ENCODE measurements around the gene RETN. TPM values are rescaled to one million over a fixed set of nuclear protein-coding genes. Genes with fewer than 3 reads are reported as not detected.

RETN gene
- total RNA-seq, 1 donor from 2014 or later, result not detected

DNA sequence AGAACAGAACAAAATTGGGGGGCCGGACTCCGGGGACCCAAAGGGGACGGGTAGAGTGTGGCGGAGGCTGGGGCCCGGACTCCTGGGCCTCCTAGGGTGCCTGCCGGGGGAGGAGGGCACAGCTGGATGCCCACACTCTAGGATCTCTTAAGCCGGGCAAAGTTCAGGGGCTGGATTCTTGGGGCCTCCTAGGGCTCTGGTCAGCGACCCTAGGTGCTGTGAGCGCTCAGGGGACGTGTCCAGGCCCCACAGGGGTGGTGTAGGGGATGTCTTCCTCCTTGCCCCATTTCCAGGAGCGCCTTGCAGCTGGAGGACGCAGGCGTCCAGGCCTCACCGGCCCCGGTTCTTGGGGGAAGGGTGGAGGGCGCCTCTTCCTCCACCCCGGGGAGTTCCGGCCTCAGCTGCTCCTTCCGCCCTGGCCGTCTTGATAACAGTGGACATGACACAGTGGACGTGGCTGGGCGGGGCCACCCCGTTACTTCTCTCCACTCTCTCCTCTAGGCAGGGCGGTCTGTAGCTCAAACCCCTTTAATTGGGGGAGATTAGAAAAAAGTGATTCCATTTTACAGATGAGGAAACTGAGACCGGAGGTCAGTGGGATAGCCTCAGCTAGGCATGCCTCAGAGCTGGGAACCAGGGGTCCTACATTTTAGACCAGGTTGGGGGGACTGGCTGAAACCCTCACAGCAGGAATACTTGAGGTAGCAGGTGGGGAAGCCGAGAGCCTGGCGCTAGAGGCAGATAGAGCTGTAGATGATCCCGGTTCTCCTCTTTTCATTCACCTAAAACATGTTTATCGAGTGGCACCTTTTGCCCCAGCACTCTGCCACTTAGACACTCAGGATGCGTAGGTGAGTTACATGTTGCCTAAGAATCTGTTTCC, 31.2 kb upstream of the RETN start:
- no peak overlapping the region for H3K27ac Mint-ChIP-seq (ENCODE audit: unreplicated experiment)
- no peak overlapping the region for H3K4me3 Mint-ChIP-seq (ENCODE audit: unreplicated experiment)
- H3K9me3 Mint-ChIP-seq (ENCODE audit: unreplicated experiment), result peaks cover 15% of the 10 kb centered on the region
- peaks cover 15% of the 10 kb centered on the region for H3K4me1 Mint-ChIP-seq (ENCODE audit: low read depth, unreplicated experiment)
- no peak for DNase-seq
- H3K27me3 Mint-ChIP-seq (ENCODE audit: unreplicated experiment), result peaks cover 19% of the 10 kb centered on the region
- TF ChIP-seq, protein P1, sequence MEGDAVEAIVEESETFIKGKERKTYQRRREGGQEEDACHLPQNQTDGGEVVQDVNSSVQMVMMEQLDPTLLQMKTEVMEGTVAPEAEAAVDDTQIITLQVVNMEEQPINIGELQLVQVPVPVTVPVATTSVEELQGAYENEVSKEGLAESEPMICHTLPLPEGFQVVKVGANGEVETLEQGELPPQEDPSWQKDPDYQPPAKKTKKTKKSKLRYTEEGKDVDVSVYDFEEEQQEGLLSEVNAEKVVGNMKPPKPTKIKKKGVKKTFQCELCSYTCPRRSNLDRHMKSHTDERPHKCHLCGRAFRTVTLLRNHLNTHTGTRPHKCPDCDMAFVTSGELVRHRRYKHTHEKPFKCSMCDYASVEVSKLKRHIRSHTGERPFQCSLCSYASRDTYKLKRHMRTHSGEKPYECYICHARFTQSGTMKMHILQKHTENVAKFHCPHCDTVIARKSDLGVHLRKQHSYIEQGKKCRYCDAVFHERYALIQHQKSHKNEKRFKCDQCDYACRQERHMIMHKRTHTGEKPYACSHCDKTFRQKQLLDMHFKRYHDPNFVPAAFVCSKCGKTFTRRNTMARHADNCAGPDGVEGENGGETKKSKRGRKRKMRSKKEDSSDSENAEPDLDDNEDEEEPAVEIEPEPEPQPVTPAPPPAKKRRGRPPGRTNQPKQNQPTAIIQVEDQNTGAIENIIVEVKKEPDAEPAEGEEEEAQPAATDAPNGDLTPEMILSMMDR (IDR thresholded peaks at IDR 0.05; ENCODE audit: partially characterized antibody, unreplicated experiment), result no peak
- H3K36me3 Mint-ChIP-seq (ENCODE audit: unreplicated experiment), result no peaks in the 10 kb centered on the region

DNA sequence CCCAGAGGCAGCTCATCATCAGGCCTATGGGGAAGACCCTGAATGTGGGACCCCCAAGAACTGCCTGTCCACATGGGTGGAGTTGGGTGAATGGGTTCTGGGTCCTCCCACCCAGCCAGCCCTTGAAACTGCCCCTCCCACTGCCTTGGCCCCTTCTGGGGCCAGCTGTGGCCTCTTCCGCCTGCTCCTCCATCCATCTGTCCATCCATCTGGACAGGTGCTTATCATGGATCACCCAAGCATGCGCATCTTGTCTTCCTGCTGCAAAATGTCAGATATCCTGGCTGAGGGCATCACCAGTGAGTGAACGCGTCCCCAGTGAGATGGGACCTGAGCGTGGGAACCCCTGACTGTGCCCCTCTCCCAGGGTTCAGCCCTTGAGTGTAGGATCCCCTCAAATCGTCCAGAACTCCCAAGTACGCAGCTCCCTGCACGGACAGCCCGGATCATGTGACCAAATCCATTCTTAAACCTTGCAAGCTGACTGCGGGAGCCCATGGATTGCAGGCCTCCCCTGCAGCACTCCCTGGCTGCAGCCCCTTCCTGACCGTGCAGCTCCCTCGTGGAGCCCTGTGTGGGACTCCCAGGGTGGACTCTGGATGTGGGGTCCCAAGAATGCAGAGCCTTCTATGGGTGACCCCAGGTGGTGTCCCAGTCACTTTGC, 29.9 kb upstream of the RETN start:
- peak overlapping the region; percentile 95 for H3K27ac Mint-ChIP-seq (ENCODE audit: unreplicated experiment)
- H3K9me3 Mint-ChIP-seq (ENCODE audit: unreplicated experiment), result peaks cover 15% of the 10 kb centered on the region
- no peaks in the 10 kb centered on the region for H3K36me3 Mint-ChIP-seq (ENCODE audit: unreplicated experiment)
- TF ChIP-seq, protein P1 (IDR thresholded peaks at IDR 0.05; ENCODE audit: partially characterized antibody, unreplicated experiment), result no peak
- H3K4me1 Mint-ChIP-seq (ENCODE audit: low read depth, unreplicated experiment), result peaks cover 15% of the 10 kb centered on the region
- no peak for DNase-seq
- H3K27me3 Mint-ChIP-seq (ENCODE audit: unreplicated experiment), result peaks cover 18% of the 10 kb centered on the region
- H3K4me3 Mint-ChIP-seq (ENCODE audit: unreplicated experiment), result peak overlapping the region; percentile 74

DNA sequence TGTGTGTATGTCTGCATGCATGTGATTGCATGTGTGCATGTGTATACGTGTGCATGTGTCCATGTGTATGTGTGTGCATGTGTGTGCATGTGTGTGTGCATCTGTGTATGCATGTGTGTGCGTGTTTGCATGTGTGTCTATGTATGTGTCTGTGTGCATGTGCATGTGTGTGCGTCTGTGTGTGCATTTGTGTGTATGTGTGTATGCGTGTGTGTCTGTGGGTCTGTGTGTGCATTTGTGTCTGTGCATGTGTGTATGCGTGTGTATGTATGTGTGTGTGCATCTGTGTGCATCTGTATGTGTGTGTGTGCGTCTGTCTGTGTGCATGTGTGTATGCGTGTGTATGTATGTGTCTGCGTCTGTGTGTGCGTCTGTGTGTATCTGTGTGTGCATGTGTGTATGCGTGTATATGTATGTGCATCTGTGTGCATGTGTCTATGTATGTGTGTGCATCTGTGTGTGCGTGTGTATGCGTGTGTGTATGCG, 28.9 kb upstream of the RETN start:
- Mint-ChIP-seq H3K36me3 (ENCODE audit: unreplicated experiment) (no peaks in the 10 kb centered on the region), H3K9me3 (ENCODE audit: unreplicated experiment) (peaks cover 12% of the 10 kb centered on the region), H3K27me3 (ENCODE audit: unreplicated experiment) (peaks cover 14% of the 10 kb centered on the region), H3K4me1 (ENCODE audit: low read depth, unreplicated experiment) (peaks cover 15% of the 10 kb centered on the region), H3K4me3 (ENCODE audit: unreplicated experiment) (peak overlapping the region; percentile 40), H3K27ac (ENCODE audit: unreplicated experiment) (peak overlapping the region; percentile 26)
- no peak for DNase-seq
- TF ChIP-seq, protein P1 (IDR thresholded peaks at IDR 0.05; ENCODE audit: partially characterized antibody, unreplicated experiment), result no peak

DNA sequence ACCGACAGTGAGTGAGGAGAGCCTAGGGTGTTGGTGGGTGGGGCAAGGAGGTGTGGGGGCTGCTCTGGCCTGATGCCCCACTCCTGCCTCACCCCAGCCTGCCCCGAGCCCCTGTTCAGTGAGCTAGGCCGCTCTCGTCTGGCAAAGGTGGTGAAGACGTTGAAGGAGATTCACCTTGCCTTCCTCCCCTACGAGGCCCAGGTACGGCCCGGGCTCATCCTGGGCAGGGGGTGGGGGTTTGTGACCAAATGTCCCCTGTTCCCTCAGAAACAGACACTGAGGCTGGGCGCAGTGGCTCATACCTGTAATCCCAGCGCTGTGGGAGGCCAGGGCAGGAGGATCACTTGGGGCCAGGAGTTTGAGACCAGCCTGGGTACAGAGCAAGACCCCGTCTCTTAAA, 28.0 kb upstream of the RETN start:
- no peak overlapping the region for H3K27ac Mint-ChIP-seq (ENCODE audit: unreplicated experiment)
- no peak for DNase-seq
- peaks cover 12% of the 10 kb centered on the region for H3K9me3 Mint-ChIP-seq (ENCODE audit: unreplicated experiment)
- H3K27me3 Mint-ChIP-seq (ENCODE audit: unreplicated experiment), result peaks cover 16% of the 10 kb centered on the region
- TF ChIP-seq, protein P1 (IDR thresholded peaks at IDR 0.05; ENCODE audit: partially characterized antibody, unreplicated experiment), result no peak
- no peak overlapping the region for H3K4me3 Mint-ChIP-seq (ENCODE audit: unreplicated experiment)
- peaks cover 16% of the 10 kb centered on the region for H3K4me1 Mint-ChIP-seq (ENCODE audit: low read depth, unreplicated experiment)
- H3K36me3 Mint-ChIP-seq (ENCODE audit: unreplicated experiment), result no peaks in the 10 kb centered on the region

Data from glutamatergic neuron (in vitro differentiated cells).